UCSD-AML1 (cell line): ENCODE data around the gene PPHLN1.

Experiments
- DNase-seq: peaks from one replicate; lab custom pipeline; 2025; ENCODE audit not compliant: unreplicated experiment; lab: John Stamatoyannopoulos, UW

Gene PPHLN1

DNA sequence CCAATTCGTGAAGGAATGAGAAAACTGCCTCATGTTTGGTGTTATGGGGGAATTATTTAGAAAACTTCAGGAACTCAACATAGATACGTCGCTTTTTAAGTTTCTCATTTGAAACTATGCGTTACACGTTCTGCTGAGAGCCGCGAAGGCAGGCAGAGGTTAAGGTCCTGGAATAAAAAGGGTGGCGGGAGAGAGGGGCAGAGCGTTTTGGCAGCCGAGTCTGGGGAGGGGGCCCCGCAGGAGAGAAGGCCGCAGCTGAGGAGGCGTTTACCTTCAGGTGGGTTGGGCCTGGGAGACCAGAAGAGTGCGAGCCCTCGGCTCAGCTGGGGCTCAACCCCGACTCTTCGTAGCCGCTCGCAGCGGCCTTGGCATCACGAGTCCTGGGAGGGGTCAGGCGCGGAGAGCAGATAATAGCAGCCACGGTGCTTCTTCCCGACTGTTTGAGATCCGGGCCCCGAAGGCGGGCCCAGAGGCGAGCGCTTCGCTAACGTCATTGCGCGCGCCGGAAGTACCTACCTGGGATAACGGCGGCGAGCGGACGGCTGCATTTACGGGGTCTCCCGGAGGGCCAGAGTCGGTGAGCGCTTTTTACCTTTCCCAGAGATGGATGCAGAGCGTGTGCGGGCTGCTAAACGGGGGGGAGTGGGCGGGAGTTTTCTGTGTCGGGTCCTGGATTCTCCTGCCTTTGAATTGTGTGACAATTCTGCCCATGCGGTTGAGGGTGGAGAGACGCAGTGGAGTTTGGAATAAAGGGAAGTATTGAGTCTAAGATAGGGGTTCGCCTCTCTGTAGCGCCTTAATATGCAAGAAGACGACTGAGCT, at the start of gene PPHLN1, which contains the start of gene ZCRB1:
Gene PPHLN1, plus strand, starts transcription at position 515 of the 822 bp plus-strand sequence. CDS start 9,736 bp downstream, outside the sequence.
Gene ZCRB1, minus strand, starts transcription at position 442 of the 822 bp plus-strand sequence. CDS start 1,992 bp downstream, outside the sequence.
- peak; percentile 85 for DNase-seq

- no peak for DNase-seq
Measured at GRCh38 chr12:42277396-42278127, 48.4 kb upstream of the PPHLN1 start.

DNA sequence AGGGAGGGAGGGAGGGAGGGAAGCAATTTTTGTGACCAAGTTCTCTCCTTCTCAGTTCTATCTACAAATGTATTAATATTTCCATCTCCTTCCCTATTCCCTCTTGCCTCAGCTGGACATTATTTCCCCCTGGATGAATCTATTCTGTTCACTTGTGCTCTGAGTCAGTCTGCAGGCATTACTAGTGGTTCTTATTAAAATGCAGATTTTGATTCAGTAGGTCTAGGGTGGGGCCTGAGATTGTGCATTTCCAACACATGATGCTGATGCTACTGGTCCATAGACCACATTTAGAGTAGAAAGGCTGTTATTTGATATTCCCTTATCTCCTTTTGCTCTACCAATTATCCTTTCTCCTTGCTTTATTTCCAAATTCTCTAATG, 47.8 kb upstream of the PPHLN1 start:
- no peak for DNase-seq

DNA sequence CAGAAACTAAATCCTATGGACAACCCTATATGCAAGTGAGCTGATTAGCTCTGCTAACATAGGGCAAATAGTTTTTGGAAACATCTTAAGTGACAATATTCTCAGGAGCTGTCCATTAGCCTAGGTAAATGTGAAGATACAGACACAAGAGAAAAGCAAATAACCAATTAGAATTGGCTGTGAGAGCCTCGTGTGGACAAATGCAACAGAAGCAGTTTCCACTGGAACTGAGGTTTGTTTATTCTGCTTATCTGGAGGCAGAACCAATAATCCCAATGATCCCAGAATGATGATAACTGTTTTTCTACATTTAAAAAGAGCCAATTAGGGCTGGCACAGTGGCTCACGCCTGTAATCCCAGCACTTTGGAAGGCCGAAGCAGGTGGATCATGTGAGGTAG, 44.7 kb upstream of the PPHLN1 start:
- DNase-seq, result no peak

- no peak for DNase-seq
Measured at GRCh38 chr12:42281844-42282243, 44.1 kb upstream of the PPHLN1 start.

GRCh38 chr12:42282294-42282693, 43.7 kb upstream of the PPHLN1 start:
- no peak for DNase-seq

GRCh38 chr12:42283739-42284138, 42.2 kb upstream of the PPHLN1 start:
- DNase-seq, result no peak

GRCh38 chr12:42284157-42284556, 41.8 kb upstream of the PPHLN1 start:
- DNase-seq, result no peak

GRCh38 chr12:42284876-42285275, 41.1 kb upstream of the PPHLN1 start:
- no peak for DNase-seq

GRCh38 chr12:42285431-42285830, 40.5 kb upstream of the PPHLN1 start:
- DNase-seq, result no peak

- DNase-seq, result no peak
Measured at GRCh38 chr12:42286741-42287140, 39.2 kb upstream of the PPHLN1 start.

DNA sequence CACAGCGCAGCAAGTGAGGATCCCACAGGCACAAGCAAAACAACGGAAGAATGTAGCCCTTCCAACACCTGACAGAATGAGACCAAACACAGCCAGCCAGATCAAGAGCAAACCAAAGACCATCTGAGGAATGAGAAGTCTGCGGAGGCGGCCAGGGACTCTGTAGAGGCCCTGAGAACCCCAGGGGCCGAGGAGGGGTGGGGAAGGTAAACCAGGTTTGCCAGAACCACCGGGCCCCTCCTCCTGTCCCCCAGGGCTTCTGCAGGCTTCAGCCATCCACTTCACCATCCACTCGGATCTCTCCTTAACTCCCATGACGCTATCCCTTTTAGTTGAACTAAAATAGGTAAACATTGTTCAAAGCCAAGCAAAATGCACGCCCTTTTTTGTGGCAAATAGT, 37.4 kb upstream of the PPHLN1 start:
- DNase-seq, result no peak

DNA sequence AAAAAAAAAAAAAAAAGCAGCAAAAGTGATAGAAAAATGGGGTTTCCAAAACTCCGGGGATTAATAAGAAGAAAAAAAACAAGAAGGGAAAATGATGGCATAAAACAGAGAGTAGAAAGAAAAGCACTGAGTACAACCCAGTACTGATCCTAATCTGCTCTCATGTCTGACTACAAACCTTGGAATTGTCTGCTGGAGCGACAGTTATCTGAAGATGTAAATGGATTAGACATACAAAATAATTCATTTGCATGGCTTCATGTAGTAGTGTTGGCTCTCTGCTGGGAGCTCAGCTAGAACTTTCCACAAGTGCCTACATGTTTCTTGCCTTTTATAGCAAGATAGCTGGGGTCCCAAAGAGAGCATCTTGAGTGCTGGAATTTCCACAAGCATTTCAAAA, 34.3 kb upstream of the PPHLN1 start:
- DNase-seq, result no peak

- DNase-seq, result peak; percentile 16
Measured at GRCh38 chr12:42296503-42297109, 29.4 kb upstream of the PPHLN1 start.

GRCh38 chr12:42298887-42299286, 27.1 kb upstream of the PPHLN1 start:
- DNase-seq, result no peak

GRCh38 chr12:42299392-42300308, 26.3 kb upstream of the PPHLN1 start:
- no peak for DNase-seq

DNA sequence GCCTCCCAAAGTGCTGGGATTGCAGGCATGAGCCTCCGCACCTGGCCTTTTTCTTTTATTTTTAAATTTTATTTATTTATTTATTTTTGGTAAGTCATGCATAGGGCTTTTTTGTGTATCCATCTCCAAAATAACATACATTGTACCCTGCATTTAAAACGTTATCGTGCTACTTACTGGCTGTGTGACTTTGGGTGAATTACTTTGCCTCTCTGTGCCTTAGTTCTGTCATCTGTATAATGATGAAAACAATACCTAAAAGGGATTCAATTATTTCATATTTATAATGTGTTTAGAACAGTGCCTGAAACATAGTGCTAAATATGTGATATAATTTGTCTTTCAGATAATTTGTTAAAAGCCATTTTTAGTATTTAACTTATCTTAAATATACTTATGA, 19.7 kb upstream of the PPHLN1 start:
- DNase-seq, result no peak

GRCh38 chr12:42308390-42308789, 17.6 kb upstream of the PPHLN1 start:
- DNase-seq, result no peak

GRCh38 chr12:42309996-42310395, 16.0 kb upstream of the PPHLN1 start:
- DNase-seq, result no peak

- DNase-seq, result no peak
Measured at GRCh38 chr12:42315108-42315507, 10.9 kb upstream of the PPHLN1 start.

DNA sequence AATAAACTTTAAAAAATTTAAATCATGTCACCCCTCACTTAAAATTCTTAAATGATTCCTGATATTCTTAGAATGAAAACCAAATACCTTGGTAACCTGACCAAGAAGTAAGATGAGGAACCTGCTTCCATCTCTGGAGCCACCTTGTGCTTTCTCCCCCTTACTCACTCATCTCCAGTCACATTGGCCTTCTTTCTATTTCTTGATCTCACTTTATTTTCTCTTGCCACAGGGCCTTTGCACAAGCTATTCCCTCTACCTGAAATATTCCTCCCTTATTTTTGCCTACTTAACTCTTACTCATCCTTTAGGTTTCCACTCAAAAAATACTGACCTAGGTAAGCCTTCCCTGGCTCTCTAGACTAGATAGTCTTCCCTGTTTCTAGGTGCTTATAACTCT, 5.2 kb upstream of the PPHLN1 start:
- no peak for DNase-seq
